Right ventricle myocardium inferior (tissue), 1 donor: ENCODE results near the gene CDCP1. TPM values are rescaled to one million over a fixed set of nuclear protein-coding genes. Genes with fewer than 3 reads are reported as not detected.

Source experiments
- ATAC-seq: fragments of 200-7000 bp; cut with Tn5 transposase; one replicate; pipeline ENCODE4 v1.9.1; 2020; ENCODE audit warnings: mild to moderate bottlenecking, moderate library complexity
- DNase-seq: peaks from one replicate; pipeline ENCODE4 v3.0.0; 2021; ENCODE audit errors: missing footprints
- intact Hi-C: fragments of 100-400 bp; cut with DNase I; formaldehyde crosslinking; loops from one replicate; pipeline ENCODE4 v1.11.0; 2022
- total RNA-seq: library from RNA; stranded (reverse); fragmentation: NEBNext Ultra II Directional; extraction: Animal tissue kit (Norgen Biotek cat#: 25700); gene quantifications from one replicate; pipeline ENCODE4 v1.2.1, GENCODE V29; 2021
- donor health status: DM: no; HTN: yes; CAD: no; lungs with severe emphysema.

CDCP1 gene
- total RNA-seq, 1 donor from 2014 or later: 0.32 TPM

DNA sequence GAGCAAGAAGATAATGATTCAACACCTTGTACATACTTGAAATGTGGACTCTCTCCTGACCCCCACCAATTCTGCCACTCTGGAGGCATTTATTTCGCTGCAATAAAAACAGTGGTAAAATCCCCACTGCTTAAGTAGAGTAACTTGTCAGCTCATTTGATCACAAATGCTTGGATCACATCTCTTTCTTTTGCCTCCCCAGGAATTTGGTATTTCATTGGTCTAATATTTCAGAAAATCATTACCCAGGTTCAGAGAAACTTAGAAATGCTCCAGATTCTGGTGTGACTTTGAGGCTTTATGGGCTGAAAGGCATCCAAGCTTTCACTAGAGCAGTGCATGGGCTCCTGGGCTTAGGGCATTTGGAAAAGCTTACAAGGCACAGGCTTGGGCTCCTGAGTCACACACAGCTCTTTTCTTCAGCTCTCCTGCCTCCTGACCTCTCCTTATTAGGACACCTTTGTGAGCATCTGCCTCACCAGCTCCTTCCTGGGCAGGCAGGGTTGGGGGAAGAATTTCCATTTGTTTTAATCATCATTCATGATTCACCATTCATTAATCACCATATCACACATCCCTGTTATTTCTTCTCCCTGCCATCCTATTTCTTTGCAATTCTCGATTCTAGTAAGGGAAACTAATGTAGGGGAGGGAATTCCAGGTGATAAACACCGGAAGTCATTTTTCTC lies 22.5 kb downstream of the CDCP1 start:
- ATAC-seq: no peak
- intact Hi-C loops: no loop called here

GRCh38 chr3:45123030-45123429 lies 23.1 kb downstream of the CDCP1 start:
- intact Hi-C loops: no loop called here
- ATAC-seq (no peak), DNase-seq (no peak)

More for the DNA sequence above, 22.5 kb downstream of the CDCP1 start:
- no peak for DNase-seq

DNA sequence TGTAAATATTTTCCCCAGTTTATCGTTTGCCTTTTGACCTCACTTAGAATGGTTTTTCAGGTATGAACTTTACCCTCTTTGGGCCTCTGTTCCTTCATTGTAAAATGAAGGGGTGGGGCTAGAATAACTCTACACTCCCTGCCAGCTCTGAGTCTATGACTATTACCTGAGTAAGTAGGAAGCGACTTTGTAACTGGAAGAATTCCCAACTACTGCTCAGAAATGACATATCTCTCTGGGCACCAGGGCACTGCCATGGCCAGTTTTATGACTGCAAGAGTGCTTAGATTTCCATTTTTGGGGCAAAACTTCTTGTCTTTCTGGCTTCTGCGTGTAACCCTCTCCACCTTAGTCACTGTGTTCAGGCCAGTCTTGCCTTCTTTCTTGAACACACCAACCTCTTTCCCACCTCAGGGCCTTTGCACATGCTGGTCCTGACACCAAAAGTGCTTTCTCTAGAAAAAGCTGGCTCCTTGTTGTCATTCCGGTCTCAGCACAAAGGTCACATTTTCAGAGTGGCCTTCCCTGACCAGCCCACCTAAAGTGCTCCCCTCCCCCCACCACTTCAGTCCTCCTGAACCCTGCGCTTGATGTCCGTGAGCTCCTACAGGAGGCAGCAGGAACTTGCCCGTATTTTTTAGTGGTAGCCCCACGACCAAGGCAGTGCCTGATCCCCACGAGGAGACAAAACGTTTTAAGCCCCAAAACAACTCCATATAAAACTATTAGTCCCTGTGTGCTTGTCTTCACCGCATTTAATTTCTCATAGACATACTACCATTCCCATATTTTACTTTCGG lies 25.6 kb downstream of the CDCP1 start:
- no peak for ATAC-seq

GRCh38 chr3:45119824-45120358 lies 26.3 kb downstream of the CDCP1 start:
- ATAC-seq (no peak), DNase-seq (no peak)
- intact Hi-C loops: no loop called here

More for the DNA sequence above, 25.6 kb downstream of the CDCP1 start:
- intact Hi-C loops: no loop called here
- no peak for DNase-seq

DNA sequence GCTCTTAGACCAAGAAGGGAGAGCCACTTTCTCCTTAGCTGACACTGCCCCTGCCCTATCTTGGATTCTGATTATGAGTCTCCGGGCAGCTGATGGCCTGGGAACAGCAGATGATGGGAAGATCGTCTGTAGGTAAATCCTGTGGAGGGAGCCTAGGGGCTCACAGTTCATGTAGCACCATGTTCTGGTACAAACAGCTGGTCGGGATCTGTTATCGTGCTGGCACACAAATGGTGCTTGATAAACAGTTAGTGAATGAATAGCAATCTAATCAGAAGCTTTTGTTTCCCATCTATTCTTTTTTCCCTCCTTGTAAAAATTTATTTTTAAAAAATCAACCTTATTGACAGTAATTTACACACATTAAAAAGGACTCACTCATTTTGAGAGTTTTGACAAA lies 26.8 kb downstream of the CDCP1 start:
- intact Hi-C loops: no loop called here
- no peak for DNase-seq

GRCh38 chr3:45118615-45119071 lies 27.5 kb downstream of the CDCP1 start:
- no peak for DNase-seq
- intact Hi-C loops: no loop called here
- ATAC-seq: no peak

More for the DNA sequence above, 26.8 kb downstream of the CDCP1 start:
- ATAC-seq: no peak

GRCh38 chr3:45116350-45116749 lies 29.8 kb downstream of the CDCP1 start:
- ATAC-seq (no peak), DNase-seq (no peak)
- intact Hi-C loops: no loop called here

GRCh38 chr3:45113625-45114050 lies 32.5 kb downstream of the CDCP1 start:
- intact Hi-C loops: loop anchor here (2.0 kb wide), 1 partner anchor 57 kb away; no protein-coding TSS in a partner anchor
- DNase-seq (no peak), ATAC-seq (peak; percentile 94)

GRCh38 chr3:45112939-45113338 lies 33.2 kb downstream of the CDCP1 start:
- ATAC-seq (peak; percentile 59), DNase-seq (no peak)
- intact Hi-C loops: no loop called here

DNA sequence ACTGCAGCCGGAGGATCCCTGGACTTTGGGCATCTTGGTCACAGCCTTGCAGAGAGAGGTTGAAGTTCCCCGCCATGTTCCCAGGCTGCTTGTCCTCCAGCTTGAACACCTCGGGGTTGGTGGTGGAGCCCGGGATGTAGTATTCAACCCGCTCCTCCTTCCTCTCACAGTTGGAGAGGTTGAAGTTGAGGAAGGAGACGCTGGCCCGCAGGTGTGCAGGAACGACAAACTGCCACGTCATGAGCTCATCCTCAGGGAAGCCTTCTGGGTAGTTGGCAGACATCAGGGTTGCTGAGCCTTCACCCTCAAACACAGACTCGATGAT lies 35.7 kb downstream of the CDCP1 start:
- intact Hi-C loops: no loop called here
- DNase-seq: no peak
- ATAC-seq: no peak

DNA sequence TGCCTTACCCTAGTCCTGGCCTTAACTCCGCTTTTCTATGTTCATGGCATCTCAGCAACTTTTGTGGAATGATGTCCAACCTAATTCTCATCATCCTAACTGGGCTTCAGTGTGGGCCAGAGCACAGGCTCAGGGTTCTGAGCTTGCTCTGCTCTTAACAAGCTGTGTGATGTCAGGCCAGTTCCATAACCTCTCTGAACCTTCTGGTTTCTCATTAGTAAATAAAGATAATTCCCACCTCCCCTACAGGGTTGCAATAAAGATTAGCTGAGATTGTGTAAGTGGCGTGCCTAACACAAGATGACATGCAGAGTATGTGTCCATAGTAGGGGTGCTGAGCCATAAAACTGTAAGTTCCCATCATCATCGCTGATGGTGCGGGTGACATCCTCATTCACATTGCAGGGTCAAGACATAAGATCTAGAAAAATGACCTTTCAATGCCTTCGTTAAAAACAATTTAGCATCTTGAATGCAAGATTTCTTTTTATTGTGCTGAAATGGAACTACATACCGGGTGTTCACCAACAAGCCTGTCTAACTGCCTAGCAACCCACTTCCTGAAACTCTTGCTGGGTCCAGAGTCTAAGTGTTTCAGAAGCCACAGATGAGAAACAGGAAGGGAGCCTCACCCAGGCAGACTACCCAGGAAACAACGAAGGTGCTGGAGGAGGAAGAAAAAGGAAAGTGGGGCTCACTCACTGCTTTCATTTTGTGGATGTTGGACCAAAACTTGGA lies 36.2 kb downstream of the CDCP1 start:
- DNase-seq (no peak), ATAC-seq (no peak)
- intact Hi-C loops: no loop called here

DNA sequence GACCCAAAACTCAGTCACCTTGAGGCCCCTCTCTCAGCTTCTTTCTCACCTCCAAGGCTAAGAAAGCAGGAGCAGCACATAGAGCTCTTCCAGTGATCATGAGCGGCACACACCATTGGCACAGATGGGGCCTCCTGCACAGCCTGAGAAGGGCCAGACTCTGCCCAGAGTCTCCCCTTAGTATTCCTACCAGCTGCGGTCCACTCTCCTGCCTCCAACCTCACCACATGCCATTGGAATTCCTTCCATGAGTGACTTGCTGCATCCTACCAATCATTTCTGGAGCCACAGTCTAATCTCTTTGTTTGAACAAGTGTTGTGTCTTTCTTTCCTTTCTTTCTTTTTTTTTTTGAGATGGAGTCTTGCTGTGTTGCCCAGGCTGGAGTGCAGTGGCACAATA lies 39.3 kb downstream of the CDCP1 start:
- DNase-seq: no peak
- intact Hi-C loops: no loop called here
- no peak for ATAC-seq

DNA sequence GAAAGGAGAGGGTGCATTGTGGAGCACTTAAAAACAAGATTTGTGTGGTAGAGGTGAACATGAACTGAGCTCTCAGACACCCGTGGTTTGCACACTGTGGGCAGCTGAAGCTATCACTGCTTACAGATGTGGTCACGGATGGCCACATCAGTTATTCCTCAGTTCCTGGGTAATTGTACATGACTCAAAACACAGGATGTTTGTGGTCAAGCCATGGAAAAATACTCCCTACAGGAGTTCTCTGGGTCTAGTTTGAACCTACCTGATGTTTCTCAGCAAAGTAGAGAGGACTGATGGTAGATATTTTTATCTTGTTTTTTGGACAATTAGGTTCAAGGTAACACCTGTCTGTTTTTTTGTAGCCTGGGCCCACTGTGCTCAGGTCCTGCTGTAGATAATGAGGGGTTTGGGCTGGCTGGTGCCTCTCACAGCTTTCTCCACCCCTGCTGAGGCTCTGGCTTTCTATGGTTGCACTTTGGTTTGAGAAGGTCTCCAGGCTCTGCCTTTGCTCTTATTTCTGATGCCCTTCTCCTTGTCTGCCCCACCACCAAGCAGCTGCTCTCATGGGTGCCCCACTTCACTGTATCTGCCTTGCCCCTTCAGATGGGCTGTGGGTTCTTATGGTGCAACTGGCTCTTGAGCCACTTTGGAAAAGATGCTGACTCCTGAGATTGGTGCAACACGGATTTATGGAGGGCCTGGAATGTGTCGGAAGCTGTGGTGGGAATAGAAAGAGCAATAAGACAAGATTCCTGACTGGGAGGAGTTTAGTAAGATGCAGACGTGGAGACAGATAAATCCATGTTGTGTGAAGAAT lies 40.1 kb downstream of the CDCP1 start:
- no peak for ATAC-seq
- no peak for DNase-seq
- intact Hi-C loops: no loop called here

GRCh38 chr3:45104715-45105711 lies 41.2 kb downstream of the CDCP1 start:
- intact Hi-C loops: no loop called here
- ATAC-seq (no peak), DNase-seq (no peak)

DNA sequence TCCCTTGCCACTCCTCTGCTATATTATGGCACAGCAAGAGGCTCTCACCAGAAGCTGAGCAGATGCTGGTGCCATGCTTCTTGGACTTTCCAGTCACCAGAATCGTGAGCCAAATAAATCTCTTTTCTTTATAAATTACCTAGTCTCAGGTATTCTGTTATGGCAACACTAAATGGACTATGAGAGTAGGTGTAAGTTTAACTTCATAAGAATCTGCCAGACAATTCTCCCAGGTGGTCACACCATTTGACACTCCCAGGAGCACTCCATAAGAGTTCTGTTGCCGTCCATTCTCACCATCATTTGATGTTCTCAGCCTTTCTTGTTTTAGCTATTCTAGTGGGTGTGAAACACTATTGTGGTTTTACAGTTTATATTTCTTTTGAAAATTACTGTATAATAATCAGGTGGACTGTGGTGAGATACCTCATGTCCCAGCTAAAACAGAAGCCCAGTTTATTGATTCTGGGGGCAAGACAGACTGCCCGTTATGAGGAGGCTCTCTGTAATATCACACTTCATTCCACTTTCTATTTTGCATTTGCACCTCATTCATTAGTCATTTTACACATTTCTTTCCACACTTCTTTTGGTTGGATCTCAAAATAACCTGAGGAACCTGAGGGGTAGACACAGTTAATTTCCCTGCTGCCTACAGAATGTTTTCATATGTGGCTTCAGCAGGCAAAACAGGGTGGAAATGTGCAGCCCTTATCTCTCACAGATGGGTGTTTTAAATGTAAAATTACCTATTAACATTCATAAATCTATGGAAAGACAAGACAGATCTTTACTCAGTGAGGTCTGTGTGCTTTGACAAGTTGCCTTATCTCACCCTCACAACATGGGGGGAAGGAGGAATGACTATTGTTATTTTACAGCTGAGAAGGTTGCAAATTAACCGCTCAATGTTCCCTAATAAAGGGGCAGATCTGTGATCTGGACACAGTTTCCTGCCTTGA lies 42.1 kb downstream of the CDCP1 start:
- intact Hi-C loops: no loop called here

DNA sequence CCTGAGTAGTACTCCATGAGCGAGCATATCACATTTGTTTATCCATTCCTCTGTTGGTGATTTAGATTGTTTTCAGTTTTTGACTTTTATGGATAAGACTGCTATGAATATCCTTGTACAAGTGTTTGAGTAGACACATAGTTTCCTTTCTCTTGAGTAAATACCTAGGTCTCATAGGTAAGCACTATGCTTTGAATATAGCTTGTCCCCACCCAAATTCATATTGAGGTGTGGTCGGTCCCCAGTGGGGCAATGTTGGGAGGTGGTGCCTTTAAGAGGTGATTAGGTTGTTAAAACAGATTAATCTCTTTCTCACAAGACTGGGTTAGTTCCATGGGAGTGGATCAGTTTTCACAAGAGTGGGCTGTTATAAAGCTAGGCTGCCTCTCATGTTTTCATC lies 42.8 kb downstream of the CDCP1 start:
- DNase-seq: no peak
- ATAC-seq: no peak
- intact Hi-C loops: no loop called here

More for the DNA sequence above, 42.1 kb downstream of the CDCP1 start:
- DNase-seq (no peak), ATAC-seq (no peak)
